GM19324 (cell line): Measurements from ENCODE around the gene LAD1.

Experiments
- ATAC-seq: cut with Tn5 transposase; IDR thresholded peaks from one replicate; pipeline ENCODE4 v1.9.1; 2021; ENCODE audit warnings: mild to moderate bottlenecking, moderate library complexity; ENCODE audit not compliant: unreplicated experiment, low FRiP score

Gene LAD1

DNA sequence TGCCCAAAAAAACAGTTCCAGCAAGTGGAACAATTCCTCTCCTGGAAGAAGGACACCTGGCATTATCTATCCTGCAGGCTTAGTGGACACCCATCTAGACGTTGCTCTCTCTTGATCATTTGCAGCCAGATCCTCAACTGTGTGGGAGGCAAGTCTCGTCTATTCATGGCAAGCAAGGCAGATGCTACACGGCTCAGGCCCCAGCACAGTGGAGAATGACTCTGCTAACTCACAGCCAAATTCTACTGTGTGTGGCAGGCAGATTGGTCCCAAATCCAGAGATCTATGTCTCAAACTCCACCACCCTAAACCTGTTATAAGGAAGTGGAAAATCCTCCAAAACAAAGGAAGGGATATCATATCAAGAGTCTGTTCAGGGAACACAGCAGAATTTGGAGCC is 28.6 kb downstream of the LAD1 start:
- ATAC-seq: no peak

- no peak for ATAC-seq
These were observed 29.9 kb downstream of the LAD1 start for GRCh38 chr1:201369209-201369608.

GRCh38 chr1:201366696-201367095 is 32.4 kb downstream of the LAD1 start:
- ATAC-seq: no peak

- no peak for ATAC-seq
These were observed 33.9 kb downstream of the LAD1 start for GRCh38 chr1:201365251-201365650.

DNA sequence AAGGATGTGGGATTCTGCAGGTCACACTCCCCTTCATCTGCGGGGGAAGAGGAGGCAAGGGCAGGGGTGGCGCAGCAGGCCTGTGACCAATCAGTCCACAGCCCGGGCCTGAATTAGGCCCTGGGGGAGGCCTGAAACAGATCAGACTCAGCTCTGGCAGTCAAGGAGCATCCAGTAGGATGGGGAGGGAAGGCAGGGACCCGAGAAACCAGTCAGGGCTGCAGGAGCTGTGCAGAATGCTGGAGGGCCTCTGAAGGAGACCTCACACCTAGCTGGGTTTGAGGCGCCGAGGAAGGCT is 34.4 kb downstream of the LAD1 start:
- no peak for ATAC-seq

- ATAC-seq: no peak
These were observed 35.7 kb downstream of the LAD1 start for GRCh38 chr1:201363467-201363866.

- no peak for ATAC-seq
These were observed 36.2 kb downstream of the LAD1 start for GRCh38 chr1:201362906-201363305.

DNA sequence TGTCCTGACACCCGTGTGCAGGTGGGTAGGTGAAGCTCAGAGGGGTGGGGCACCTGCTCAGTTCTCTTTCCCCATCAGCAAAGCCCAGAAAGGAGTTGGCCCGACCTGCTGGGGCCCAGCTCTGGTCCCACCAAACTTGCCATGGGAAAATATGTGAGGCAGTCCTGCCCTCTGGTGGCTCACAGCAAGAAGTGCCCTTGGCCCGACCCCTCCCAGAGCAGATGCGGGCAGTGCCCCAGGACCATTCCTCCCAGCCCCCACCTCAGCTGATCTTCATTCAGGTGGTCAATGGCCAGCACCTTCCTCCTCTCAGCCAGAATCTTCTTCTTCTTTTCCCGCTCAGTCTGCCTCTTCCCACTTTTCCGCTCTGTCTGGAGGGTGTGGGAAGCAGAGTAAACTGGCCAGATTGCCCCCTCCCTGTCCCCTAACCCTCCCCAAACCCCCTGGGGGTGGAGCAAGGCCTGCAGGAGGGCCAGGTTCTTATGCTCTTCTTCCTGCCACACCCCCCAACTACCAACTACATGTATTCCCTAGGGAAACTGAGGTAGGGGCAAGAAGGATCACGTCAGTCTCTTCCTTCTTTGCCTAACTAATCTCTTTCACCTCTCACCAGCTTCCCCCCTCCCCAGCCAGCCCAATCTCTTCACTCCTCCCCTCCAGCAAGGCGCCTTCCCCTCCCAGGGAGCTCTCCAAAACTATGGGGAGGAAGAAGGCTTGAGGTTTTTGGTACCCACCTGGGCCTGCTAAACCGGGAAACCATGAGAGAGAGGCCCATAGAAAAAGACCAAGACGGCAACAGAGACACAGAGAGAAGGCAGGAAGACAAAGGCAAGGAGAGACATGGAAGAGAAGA is 37.2 kb downstream of the LAD1 start:
- no peak for ATAC-seq

- ATAC-seq: no peak
These were observed 38.0 kb downstream of the LAD1 start for GRCh38 chr1:201360901-201361651.

DNA sequence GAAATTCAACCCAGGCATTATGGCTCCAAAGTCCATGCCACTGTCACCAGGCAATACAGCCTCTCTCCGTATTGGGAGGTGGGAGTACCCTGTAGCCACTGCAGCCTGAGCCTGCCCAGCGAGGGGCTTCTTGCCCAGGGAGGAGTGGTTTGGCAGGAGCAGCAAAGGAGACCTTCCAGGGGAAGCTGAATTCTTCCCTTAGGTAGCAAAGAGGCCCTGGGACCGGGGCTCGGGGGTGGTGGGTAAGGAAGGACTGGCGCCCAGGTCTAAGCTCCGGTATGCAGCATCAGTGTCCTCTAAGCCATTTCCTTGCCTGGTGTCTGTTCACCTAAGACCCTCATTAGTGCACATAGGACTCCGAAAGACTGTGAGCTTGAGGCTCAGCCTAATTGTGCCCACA is 38.6 kb downstream of the LAD1 start:
- no peak for ATAC-seq

DNA sequence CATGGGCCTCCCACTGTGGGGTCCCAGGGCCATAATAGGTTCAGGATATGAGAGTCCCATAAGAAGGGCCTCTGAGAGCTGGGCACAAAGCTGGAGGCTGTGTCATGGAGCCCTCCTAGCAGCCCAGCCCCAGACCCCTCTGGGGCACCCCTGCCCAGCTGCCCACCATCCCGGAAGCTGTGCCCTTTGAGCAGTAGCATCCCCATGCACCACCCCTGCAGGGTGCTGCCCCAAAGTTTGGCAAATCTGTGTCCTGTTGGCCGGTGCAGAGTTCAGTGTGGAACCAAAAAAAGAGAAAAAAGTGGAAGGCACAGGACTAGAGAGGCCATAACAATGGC is 39.3 kb downstream of the LAD1 start:
- ATAC-seq: no peak

DNA sequence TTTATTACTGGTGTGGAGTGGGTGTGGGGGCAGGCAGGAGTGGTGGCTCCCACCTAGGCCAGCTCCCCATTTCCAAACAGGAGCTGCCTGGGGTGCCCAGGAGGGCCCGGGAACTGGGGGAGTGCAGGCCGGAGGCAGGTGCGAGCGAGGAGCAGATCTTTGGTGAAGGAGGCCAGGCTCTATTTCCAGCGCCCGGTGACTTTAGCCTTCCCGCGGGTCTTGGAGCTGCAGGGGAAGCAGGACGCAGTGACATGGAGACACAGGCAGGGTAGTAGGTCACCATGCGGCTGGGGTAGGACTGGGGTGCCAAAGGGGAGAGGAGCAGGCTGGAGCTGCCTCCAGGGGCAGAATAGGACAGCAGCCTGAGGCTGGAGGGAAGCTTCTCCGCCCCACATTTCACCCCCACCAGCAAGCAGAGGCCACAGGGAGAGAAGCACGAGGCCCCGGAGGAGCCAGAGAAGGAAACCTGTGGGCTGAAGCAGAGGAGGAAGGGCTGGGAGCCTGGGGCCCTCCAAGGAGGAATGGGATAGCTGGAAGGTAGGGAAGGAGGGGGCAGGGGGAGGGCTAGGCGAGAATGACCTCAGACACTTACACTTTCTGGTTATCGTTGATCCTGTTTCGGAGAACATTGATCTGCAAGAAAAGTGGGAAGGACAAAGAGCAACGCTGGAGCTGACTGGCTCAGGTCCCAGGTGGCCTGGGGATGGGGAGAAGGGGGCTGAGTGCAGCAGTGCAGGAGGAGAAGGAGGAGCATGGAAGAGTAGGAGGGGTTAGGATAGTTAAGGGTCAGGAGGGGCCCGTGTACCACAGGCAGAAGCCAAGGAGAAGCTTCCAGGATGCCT is 39.9 kb downstream of the LAD1 start:
- no peak for ATAC-seq

DNA sequence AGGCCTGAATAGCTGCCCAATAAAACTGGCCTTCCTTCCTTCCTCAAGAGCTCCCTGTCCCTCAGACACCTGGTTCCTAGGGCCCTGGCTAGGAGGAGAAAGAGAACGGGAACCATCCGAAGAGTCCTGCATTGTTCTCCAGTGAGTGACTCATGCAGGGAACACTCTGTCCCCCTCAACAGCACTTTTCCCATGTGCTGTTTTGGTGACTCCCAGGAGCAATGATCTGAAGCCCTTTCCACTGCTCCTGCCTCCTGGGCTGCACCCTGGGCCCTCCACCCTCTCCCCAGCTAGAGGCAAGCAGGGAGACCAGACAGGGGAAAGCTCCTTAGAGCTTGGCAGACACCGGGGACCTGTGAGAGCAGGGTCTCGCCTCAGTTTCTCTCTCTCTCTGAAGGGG is 40.5 kb downstream of the LAD1 start:
- ATAC-seq: no peak

DNA sequence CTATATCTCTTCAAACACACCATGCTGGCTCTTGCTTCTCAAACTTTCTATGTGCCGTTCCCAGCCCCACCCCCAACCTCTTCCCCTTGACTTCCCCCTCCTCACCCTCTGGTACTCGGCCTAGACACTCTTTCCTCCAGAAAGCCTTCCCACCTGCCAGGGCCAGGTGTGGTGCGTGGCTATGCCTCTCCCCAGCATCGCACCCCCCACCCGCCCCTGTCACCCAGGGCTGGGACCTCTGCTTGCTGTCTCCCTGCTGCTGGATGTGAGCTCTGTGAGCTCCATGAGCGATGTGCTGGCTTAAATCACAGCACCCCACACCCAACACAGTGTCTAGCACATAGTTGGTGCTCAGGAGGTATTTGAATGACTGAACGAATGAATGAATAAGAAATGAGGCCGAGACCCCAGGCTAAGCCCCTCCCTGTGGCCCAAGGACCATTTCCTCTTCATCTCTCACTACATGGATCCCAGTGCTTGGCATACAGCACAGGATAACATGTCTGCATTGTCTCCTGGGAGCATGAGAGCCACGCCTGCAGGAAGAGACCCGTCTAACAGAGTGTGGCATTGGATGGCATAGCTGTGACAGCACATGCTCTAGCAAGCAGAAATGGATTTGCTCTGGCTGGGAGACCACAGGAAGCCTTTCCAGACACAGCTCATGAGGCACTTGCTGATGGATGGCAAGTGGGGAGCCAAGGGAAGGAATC is 41.3 kb downstream of the LAD1 start:
- no peak for ATAC-seq

DNA sequence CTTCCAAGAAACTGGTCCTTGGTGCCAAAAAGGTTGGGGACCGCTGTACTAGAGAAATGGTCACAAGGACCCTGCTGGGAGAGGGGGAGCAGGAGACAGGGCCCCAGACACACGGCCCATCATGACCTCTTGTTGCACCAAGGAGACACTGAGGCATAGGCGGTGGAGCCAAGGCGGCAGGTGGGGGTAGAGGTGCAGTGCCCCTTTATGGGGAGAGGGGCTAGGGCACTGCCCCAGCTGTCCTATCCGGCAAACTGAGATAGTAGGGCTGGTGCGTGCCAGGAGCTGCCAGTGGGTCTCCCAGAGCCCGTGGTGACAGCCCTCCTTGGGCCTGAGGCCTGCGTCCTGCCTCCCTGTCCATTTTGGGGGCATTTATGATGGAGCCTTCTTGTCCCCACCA is 41.9 kb downstream of the LAD1 start:
- no peak for ATAC-seq

DNA sequence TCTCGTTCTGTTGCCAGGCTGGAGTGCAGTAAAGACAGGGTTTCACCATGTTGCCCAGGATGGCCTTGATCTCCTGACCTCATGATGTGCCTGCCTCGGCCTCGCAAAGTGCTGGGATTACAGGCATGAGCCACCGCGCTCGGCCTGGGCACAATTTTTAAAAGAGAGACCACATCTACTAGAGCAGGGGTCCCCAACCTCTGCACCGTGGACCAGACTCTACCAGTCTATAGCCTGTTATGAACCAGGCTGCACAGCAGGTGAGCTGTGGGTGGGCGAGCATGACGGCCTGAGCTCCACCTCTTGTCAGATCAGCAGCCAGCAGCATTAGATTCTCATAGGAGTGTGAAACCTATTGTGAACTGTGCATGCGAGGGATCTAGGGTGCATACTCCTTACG is 42.4 kb downstream of the LAD1 start:
- no peak for ATAC-seq

GRCh38 chr1:201356236-201356635 is 42.9 kb downstream of the LAD1 start:
- ATAC-seq: no peak

DNA sequence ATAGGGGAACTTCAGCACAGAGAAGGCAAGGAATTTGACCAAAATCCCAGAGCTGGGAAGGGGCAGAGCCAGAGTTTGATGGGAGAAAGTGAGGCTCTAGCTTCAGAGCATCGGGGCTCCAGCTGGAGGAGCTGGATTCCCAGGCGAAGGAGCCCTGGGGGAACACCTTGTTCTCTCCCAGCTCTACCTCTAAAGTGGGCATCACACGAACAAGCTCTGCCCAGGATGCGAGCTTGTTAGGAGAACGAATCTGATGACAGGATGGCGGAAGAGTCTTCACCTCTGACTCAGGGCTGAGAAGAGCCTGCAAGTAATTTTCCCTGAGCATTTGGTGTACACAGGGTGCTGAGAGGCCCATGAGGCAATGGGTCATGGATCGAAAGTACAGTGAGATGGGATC is 43.7 kb downstream of the LAD1 start:
- ATAC-seq: no peak

DNA sequence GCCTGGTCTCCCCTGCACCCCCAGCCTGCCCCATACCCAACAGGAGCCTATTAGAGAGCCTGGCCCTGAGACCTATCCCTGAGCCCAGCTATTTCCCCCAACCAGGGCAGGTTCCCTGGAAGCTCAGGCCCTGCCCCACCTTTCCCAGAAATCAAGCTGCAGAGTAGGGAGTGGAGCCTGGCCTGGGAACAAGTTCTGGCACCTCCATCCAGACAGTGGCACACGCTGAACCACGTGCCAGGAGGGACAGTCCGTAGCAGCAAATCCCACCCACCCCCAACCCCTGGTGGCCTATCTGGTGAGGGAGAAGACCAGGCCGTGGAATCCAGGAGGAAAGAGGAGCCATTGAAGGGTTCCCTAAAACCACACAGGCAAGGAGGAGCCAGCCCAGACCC is 44.2 kb downstream of the LAD1 start:
- no peak for ATAC-seq

DNA sequence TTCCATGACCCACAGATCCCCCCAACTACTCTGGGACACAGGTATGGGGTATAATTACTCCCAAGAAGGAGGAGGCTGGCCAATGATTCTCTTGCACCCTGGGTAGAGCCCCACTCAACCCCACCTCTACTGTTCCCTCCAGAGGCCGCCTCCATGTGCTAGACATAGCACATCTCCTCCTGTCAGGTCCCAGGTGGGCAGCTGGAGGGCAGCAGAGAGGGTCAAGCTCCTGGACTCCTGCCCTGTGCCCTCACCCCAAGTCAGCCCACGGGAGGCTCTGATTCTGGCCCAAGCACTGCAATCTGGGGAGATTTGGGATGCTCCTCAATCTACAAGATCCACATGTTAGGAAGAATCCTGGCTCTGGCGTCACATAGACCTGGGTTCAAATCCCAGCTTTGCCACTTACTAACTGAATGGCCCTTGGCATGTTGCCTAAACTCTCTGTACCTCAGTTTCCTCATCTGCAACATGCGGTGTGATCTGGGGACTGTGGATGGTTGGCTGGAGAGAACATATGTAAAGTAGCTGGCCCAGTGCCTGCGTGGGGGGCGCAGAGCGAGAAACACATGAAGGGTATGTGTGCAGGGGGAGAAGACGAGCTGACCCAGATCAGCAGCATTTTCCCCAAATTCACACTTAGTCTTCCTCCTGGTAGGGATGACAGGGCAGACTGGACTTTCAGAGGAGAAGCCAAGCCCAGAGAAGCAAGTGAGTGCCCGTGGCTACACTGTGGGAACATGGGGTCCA is 44.8 kb downstream of the LAD1 start:
- no peak for ATAC-seq
